Measurements from ENCODE around the gene CYSLTR2.

CYSLTR2 gene

DNA sequence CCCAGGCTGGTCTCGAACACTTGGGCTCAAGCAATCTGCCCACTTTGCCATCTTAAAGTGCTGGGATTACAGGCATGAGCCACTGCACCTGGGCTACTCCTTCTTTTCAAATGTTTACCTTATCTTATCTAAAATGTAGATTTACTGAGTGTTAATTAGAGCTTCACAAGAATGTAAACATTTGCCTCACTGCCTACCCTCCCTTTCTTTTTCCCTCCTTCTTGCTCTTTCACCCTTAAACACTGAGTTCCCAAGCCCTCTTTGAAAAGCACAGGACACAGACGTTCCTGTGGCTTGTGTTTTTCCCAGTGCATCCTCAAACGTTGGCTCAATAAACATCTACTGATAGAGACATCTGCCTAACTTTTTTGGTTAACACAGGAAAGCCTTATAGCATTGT lies 32.7 kb upstream of the CYSLTR2 start:
- no peaks in the 10 kb centered on the region for H3K79me2 ChIP-seq (ENCODE audit: insufficient read depth, low read length)
- H3K27ac ChIP-seq (ENCODE audit: low read depth, low read length): no peak overlapping the region
- H2AFZ ChIP-seq (ENCODE audit: low read depth, low read length, severe bottlenecking): no peak overlapping the region
- no peak for TF ChIP-seq EZH2phosphoT487 (conservative IDR thresholded peaks at IDR 0.05; ENCODE audit: low read length)
- TF ChIP-seq, protein P1, sequence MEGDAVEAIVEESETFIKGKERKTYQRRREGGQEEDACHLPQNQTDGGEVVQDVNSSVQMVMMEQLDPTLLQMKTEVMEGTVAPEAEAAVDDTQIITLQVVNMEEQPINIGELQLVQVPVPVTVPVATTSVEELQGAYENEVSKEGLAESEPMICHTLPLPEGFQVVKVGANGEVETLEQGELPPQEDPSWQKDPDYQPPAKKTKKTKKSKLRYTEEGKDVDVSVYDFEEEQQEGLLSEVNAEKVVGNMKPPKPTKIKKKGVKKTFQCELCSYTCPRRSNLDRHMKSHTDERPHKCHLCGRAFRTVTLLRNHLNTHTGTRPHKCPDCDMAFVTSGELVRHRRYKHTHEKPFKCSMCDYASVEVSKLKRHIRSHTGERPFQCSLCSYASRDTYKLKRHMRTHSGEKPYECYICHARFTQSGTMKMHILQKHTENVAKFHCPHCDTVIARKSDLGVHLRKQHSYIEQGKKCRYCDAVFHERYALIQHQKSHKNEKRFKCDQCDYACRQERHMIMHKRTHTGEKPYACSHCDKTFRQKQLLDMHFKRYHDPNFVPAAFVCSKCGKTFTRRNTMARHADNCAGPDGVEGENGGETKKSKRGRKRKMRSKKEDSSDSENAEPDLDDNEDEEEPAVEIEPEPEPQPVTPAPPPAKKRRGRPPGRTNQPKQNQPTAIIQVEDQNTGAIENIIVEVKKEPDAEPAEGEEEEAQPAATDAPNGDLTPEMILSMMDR (IDR thresholded peaks at IDR 0.05; ENCODE audit: insufficient read depth, low read length, poor library complexity, severe bottlenecking): no peak
- H3F3A ChIP-seq (ENCODE audit: insufficient read depth): no peaks in the 10 kb centered on the region
- H3K27me3 ChIP-seq (ENCODE audit: low read length): no peaks in the 10 kb centered on the region
- H3K9me2 ChIP-seq (replicated peaks; ENCODE audit: insufficient read depth, low read length): no peaks in the 10 kb centered on the region
- H4K20me1 ChIP-seq (ENCODE audit: low read depth, low read length): no peaks in the 10 kb centered on the region
- peaks cover 25% of the 10 kb centered on the region; the same call in 1 of the 2 replicates for H3K9me3 ChIP-seq (ENCODE audit: insufficient read depth, low read length)
- H3K4me3 ChIP-seq (ENCODE audit: insufficient read depth, low read length, poor library complexity, severe bottlenecking): no peak overlapping the region
- no peak overlapping the region for H3K9ac ChIP-seq (ENCODE audit: low read length)
- H3K36me3 ChIP-seq (ENCODE audit: low read length): no peaks in the 10 kb centered on the region
- H3K4me2 ChIP-seq (ENCODE audit: low read depth, low read length, poor library complexity, severe bottlenecking): no peak overlapping the region

DNA sequence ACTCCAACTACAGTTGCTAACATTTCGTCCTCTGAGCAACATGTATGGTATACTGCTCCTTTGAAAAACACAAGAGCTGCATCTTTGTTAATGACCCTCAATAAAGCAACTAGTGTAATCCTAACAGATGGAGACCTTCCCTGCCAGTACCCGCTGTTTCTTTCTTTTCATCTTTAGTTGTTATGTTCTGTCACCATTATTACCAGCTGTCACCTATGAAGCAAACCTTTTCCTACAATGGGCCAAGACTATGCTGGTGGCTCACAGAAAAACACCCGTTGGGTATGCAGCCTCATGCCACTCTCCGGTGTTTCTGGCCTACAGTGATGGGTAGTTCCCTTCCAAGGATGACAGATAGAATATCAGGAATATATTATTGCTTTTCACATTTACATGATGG lies 29.7 kb upstream of the CYSLTR2 start:
- no peak overlapping the region for H2AFZ ChIP-seq (ENCODE audit: low read depth, low read length, severe bottlenecking)
- no peaks in the 10 kb centered on the region for H3K27me3 ChIP-seq (ENCODE audit: low read length)
- H4K20me1 ChIP-seq (ENCODE audit: low read depth, low read length): no peaks in the 10 kb centered on the region
- no peak for TF ChIP-seq EZH2phosphoT487 (conservative IDR thresholded peaks at IDR 0.05; ENCODE audit: low read length)
- TF ChIP-seq, protein P1 (IDR thresholded peaks at IDR 0.05; ENCODE audit: insufficient read depth, low read length, poor library complexity, severe bottlenecking): no peak
- H3K9me2 ChIP-seq (replicated peaks; ENCODE audit: insufficient read depth, low read length): no peaks in the 10 kb centered on the region
- no peaks in the 10 kb centered on the region for H3K36me3 ChIP-seq (ENCODE audit: low read length)
- no peak overlapping the region for H3K4me3 ChIP-seq (ENCODE audit: insufficient read depth, low read length, poor library complexity, severe bottlenecking)
- H3K4me2 ChIP-seq (ENCODE audit: low read depth, low read length, poor library complexity, severe bottlenecking): no peak overlapping the region
- no peaks in the 10 kb centered on the region for H3F3A ChIP-seq (ENCODE audit: insufficient read depth)
- H3K9ac ChIP-seq (ENCODE audit: low read length): no peak overlapping the region
- no peak overlapping the region for H3K27ac ChIP-seq (ENCODE audit: low read depth, low read length)
- H3K79me2 ChIP-seq (ENCODE audit: insufficient read depth, low read length): no peaks in the 10 kb centered on the region
- H3K9me3 ChIP-seq (ENCODE audit: insufficient read depth, low read length): peaks cover 15% of the 10 kb centered on the region; the same call in 1 of the 2 replicates

DNA sequence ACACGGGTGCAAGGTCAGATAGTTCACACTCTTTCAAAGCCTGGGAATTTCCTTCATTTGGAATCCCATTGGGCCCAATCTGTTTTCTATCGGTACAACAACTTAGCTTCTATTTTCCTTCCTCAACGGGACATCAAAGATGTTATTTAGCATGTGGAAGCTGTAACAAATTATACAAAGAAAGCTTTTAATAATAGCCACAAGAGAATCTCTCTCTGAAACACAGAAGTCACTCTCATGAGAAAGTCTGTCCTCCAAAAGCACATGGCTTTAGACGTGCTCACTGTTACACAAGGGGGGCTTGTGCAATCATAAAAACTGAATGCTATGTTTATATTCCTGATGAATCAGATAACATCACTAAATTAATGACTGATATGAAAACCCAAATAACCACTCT lies 28.9 kb upstream of the CYSLTR2 start:
- TF ChIP-seq, protein P1 (IDR thresholded peaks at IDR 0.05; ENCODE audit: insufficient read depth, low read length, poor library complexity, severe bottlenecking): no peak
- no peak for TF ChIP-seq EZH2phosphoT487 (conservative IDR thresholded peaks at IDR 0.05; ENCODE audit: low read length)
- Histone ChIP-seq H3K79me2 (ENCODE audit: insufficient read depth, low read length) (no peaks in the 10 kb centered on the region), H3K36me3 (ENCODE audit: low read length) (no peaks in the 10 kb centered on the region), H3K9ac (ENCODE audit: low read length) (no peak overlapping the region), H3K9me3 (ENCODE audit: insufficient read depth, low read length) (peaks cover 15% of the 10 kb centered on the region; the same call in 1 of the 2 replicates), H3K4me3 (ENCODE audit: insufficient read depth, low read length, poor library complexity, severe bottlenecking) (no peak overlapping the region), H3F3A (ENCODE audit: insufficient read depth) (no peaks in the 10 kb centered on the region), H2AFZ (ENCODE audit: low read depth, low read length, severe bottlenecking) (no peak overlapping the region), H3K4me2 (ENCODE audit: low read depth, low read length, poor library complexity, severe bottlenecking) (no peak overlapping the region), H4K20me1 (ENCODE audit: low read depth, low read length) (no peaks in the 10 kb centered on the region), H3K27ac (ENCODE audit: low read depth, low read length) (no peak overlapping the region), H3K9me2 (replicated peaks; ENCODE audit: insufficient read depth, low read length) (no peaks in the 10 kb centered on the region), H3K27me3 (ENCODE audit: low read length) (no peaks in the 10 kb centered on the region)

Data from SU-DHL-6 (cell line).